Cardiac fibroblast (primary cell): ENCODE data around the gene SH3TC1.

ENCODE experiments used
- DNase-seq, 2 donors: peaks; one replicate each; pipeline versions ENCODE4 v3.0.0 to v3.0.0-alpha.2; 2010; ENCODE audit warnings: low read depth in 2 of 2
- H3K4me3 ChIP-seq, 2 donors: replicated peaks in 1 of 2; 1 replicate in 1 of 2; 2 replicates in 1 of 2; pipeline ENCODE4 v1.5.1; 2011; ENCODE audit warnings: low read depth in 2 of 2, low read length in 2 of 2, mild to moderate bottlenecking in 2 of 2, moderate library complexity in 1 of 2
- CTCF ChIP-seq: IDR thresholded peaks from one replicate; pipeline ENCODE4 v1.5.1; 2011; ENCODE audit warnings: low read depth, mild to moderate bottlenecking, low read length, inconsistent platforms

Gene SH3TC1

GRCh38 chr4:8274066-8274652 is 75.1 kb downstream of the SH3TC1 start:
- TF ChIP-seq CTCF: no peak
- DNase-seq: no peak
- no peak overlapping the region for H3K4me3 ChIP-seq

- H3K4me3 ChIP-seq: no peak overlapping the region
- peak; percentile 87 to 97 for DNase-seq
- peak; percentile 61 for TF ChIP-seq CTCF
Observed at GRCh38 chr4:8274765-8275547, 75.9 kb downstream of the SH3TC1 start.

DNA sequence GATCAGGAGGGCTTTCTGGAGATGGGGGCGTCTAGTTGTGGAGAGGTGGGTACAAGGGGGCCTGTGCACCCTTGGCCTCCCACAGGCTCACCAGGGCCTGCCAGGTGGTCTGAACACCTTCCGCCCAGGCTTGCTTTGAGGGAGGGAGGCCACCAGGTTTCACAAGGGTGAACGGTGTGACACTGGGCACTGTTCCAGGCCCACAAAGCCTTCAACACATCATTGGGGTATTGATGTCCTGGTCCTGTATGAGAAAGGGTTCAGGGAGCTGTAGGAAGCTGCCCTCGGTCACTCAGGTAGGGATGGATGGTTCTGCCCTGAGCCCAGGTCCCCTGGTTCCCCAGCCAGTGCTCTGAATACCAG is 76.4 kb downstream of the SH3TC1 start:
- no peak for TF ChIP-seq CTCF
- DNase-seq: no peak
- no peak overlapping the region for H3K4me3 ChIP-seq

GRCh38 chr4:8276358-8277240 is 77.5 kb downstream of the SH3TC1 start:
- DNase-seq: peak; percentile 31 to 70
- no peak overlapping the region for H3K4me3 ChIP-seq
- TF ChIP-seq CTCF: no peak

DNA sequence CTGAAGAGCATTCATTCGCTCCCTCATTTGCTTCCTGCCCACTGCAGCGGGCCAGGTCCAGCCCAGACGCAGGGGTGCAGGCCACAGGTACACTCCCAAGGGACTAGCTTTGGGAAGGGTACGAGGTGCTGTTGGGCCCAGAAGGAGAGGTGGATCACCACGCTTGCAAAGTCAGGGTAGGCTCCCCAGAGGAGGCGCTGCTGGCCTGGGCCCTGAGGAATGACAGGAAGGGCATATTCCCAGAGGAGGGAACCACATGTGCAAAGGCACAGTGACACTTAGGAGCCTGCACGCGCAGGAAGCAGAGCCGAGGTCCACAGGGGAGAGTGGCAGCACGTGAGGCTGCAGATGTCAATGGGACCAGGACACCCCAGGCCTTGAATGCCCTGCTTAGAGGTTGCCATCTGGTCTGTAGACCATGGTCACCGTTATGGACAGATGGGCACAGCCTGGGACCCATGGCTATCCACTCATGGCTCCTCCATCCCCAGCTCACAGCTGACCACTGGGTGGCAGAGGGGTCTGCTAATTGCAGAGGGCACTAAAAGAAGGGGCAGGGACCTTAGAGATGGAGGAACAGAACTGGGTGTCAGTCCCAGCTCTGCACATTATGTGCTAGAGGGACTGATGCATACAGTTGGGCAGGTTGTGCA is 78.4 kb downstream of the SH3TC1 start:
- no peak for DNase-seq
- TF ChIP-seq CTCF: no peak
- H3K4me3 ChIP-seq: no peak overlapping the region

DNA sequence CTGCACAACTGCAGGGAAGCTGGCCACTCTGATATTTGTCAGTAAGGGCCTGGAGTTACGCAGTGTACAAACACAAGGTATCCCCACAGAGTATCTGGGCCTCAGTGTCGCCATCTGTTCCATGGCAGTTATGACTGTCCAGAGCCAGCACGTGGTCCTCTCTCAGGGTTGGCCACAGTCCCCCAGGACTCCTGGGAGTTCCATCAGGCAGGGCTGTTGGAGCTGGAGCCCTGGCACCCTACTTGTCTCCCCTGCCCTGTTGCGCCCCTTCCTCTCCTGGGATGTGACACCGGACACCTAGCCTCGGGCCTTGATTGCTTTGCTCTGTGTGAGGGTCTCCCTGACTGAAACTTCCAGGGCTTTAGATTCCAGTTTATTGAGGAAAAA is 78.9 kb downstream of the SH3TC1 start:
- TF ChIP-seq CTCF: no peak
- no peak for DNase-seq
- H3K4me3 ChIP-seq: no peak overlapping the region
